AG10803 (cell line): ENCODE measurements around the gene MAP3K9.

Experiments used
- DNase-seq: peaks from one replicate; pipeline ENCODE4 v3.0.0; 2010; ENCODE audit warnings: low read depth
- H3K4me3 ChIP-seq: 2 replicates; pipeline ENCODE4 v1.5.1; 2011; ENCODE audit warnings: mild to moderate bottlenecking, low read length, control low read depth
- TF ChIP-seq, protein P1 (sequence below): conservative IDR thresholded peaks from 2 replicates; pipeline ENCODE4 v1.5.1; 2011; ENCODE audit warnings: mild to moderate bottlenecking, low read length, control low read depth, inconsistent platforms

Gene MAP3K9

DNA sequence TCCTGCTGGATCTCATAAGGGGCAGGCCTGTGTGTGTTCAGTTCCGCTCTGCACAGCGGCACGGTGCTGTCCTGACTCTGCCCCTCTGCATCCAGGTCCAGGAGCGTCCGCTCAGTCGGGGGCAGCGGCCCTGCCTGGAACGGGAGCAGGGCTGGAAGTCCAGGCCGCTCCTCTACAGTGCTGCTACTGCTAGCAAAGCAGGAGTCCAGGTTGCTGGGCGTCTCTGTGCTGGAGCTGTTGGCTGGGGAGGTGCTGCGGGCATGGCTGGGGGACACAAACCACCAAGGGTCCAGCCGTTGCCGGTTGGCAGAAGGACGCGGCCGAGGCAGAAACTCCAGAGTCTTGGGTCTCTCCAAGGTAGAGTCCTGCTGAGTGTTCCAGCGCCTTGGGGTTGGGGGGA lies 78.9 kb downstream of the MAP3K9 start:
- no peak for DNase-seq
- TF ChIP-seq, protein P1, sequence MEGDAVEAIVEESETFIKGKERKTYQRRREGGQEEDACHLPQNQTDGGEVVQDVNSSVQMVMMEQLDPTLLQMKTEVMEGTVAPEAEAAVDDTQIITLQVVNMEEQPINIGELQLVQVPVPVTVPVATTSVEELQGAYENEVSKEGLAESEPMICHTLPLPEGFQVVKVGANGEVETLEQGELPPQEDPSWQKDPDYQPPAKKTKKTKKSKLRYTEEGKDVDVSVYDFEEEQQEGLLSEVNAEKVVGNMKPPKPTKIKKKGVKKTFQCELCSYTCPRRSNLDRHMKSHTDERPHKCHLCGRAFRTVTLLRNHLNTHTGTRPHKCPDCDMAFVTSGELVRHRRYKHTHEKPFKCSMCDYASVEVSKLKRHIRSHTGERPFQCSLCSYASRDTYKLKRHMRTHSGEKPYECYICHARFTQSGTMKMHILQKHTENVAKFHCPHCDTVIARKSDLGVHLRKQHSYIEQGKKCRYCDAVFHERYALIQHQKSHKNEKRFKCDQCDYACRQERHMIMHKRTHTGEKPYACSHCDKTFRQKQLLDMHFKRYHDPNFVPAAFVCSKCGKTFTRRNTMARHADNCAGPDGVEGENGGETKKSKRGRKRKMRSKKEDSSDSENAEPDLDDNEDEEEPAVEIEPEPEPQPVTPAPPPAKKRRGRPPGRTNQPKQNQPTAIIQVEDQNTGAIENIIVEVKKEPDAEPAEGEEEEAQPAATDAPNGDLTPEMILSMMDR = no peak
- no peak overlapping the region for H3K4me3 ChIP-seq

DNA sequence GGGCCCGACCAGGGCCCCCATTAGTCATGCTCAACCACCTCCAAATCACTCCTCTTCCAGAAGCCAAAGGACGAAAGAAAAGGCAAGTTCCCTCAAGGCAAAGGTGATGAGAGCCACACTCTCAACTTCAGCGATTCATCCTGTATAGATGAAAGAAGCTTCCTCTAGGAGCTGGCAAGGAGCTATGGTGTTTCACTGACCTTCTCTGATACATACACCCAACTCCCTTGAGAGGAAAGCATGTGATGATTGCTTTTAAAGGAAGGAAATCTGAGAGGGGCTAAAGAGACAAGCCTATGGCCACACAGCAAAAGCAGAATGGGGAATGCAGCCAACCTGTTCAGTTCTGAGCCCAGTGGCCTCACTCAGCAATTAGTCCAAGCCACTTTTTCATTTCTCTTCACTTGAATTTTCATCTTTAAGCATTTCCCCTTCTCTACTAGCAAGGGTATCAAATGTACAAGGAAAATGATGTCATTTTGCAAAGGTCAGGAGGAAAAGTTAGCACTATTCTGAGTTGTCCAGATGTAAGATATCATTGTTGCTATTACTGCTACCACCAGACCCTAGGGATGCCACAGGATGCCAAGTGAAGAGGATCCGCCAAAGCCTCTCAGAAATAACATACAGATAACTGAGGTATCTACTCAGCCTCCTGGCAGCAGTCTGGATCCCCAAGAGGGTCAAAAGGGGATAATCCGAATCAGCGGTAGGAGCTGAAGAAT lies 82.5 kb downstream of the MAP3K9 start:
- no peak overlapping the region for H3K4me3 ChIP-seq
- TF ChIP-seq, protein P1 = no peak
- no peak for DNase-seq

DNA sequence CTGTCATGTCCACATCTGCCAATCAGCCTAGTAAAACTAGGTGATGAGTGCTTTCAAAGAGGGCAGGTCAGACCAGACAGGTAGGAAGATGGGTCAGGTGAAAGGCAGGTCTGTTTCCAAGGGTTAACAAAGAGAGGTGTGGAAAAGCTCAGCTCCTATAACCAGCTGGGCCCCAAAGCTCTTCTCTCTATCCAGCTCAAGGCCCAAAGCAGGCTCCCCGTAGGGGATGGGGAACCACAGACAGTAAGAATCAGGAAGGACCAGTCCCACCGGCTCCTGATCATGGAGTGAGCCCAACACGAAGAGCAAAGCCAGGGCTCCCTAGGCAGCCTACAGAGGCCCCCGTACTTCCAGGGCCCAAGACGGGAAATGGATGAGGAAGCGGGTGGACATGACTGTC lies 84.4 kb downstream of the MAP3K9 start:
- H3K4me3 ChIP-seq = no peak overlapping the region
- TF ChIP-seq, protein P1 = no peak
- no peak for DNase-seq

DNA sequence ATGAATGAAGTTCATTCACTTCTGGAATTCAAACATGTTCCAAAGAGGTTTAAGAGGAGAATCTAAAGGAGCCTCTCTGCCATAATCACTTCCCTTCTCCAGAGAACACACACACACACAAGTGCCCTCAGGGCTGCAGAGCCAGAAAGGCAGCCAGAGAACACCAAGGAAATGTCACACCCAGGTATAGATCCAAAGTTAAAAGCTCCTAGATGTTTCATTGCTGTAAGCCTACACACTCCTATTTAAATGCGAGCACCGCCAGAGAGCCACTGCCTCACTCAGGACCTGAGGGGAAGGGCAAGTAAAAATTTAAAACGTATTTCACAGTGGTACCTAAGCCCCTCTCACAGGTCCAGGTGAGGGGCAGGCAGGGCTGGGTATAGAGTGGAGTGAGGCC lies 85.2 kb downstream of the MAP3K9 start:
- no peak for DNase-seq
- H3K4me3 ChIP-seq = no peak overlapping the region
- TF ChIP-seq, protein P1 = no peak

DNA sequence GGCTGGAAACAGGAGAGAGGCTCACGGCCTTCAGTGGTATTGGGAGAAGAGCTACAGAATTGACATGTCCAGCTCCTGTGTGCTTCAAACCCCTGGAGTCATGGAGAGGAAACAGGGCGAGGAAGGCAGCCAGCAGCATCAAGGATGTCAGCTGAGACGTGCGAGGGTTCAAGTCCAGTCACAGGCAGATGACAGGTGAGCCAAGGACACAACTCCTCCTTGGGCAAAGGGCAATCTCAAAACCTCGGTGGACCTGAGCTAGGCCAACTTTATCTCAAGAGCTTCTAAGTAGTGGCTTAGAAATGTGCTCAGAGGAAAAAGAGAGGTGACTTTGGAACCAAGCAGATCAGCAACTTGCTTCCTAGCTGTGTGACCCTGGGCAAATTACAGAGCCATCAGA lies 86.0 kb downstream of the MAP3K9 start:
- no peak overlapping the region for H3K4me3 ChIP-seq
- TF ChIP-seq, protein P1 = no peak
- DNase-seq = no peak

GRCh38 chr14:70722418-70722817 lies 86.9 kb downstream of the MAP3K9 start:
- no peak overlapping the region for H3K4me3 ChIP-seq
- TF ChIP-seq, protein P1 = no peak
- no peak for DNase-seq

GRCh38 chr14:70721542-70721941 lies 87.8 kb downstream of the MAP3K9 start:
- DNase-seq = peak; percentile 7
- TF ChIP-seq, protein P1 = no peak
- no peak overlapping the region for H3K4me3 ChIP-seq
